Esophagus muscularis mucosa (tissue), 4 donors: ENCODE results near the gene PNP. TPM values are rescaled to one million over a fixed set of nuclear protein-coding genes. Genes with fewer than 3 reads are reported as not detected.
"Not testable (repeated sequence)": the region's sequence is repeated elsewhere in the genome, so short reads cannot be mapped to it uniquely, and the experiment has no call there.

Source experiments
- DNase-seq: peaks from one replicate; pipeline ENCODE4 v3.0.0-alpha.2; 2017; ENCODE audit errors: extremely low spot score
- H3K27ac ChIP-seq, 4 donors: fragments of 200-600 bp; sonication (generic); replicated peaks in 1 of 4; 1 replicate in 3 of 4; 2 replicates in 1 of 4; pipeline ENCODE4 v1.5.1; 2016 to 2019; ENCODE audit warnings: mild to moderate bottlenecking in 1 of 4
- H3K27me3 ChIP-seq, 4 donors: fragments of 200-600 bp; sonication (generic); one replicate each; pipeline versions ENCODE4 v1.5.1 to v1.6.0; 2016 to 2019
- H3K36me3 ChIP-seq, 4 donors: fragments of 200-600 bp; sonication (generic); one replicate each; pipeline ENCODE4 v1.5.1; 2016 to 2019
- H3K4me1 ChIP-seq, 4 donors: fragments of 200-600 bp; sonication (generic); one replicate each; pipeline ENCODE4 v1.5.1; 2016 to 2019
- H3K4me3 ChIP-seq, 4 donors: fragments of 200-600 bp; sonication (generic); 1 replicate in 2 of 4; 2 replicates in 2 of 4; pipeline ENCODE4 v1.5.1; 2016 to 2019; ENCODE audit warnings: mild to moderate bottlenecking in 4 of 4, moderate library complexity in 1 of 4
- H3K9me3 ChIP-seq, 4 donors: fragments of 200-600 bp; sonication (generic); 1 replicate in 3 of 4; 2 replicates in 1 of 4; pipeline ENCODE4 v1.5.1; 2016 to 2019
- CTCF ChIP-seq, 3 experiments: fragments of 200-600 bp in 2 of 3; fragments of 450-650 bp in 1 of 3; sonication (generic) in 2 of 3; IDR thresholded peaks; one replicate each; pipeline ENCODE4 v1.5.1; 2017 to 2019; ENCODE audit warnings: antibody characterized with exemption in 3 of 3, mild to moderate bottlenecking in 2 of 3, moderate library complexity in 1 of 3
- EP300 ChIP-seq: sonication (generic); formaldehyde crosslinking; IDR thresholded peaks from one replicate; pipeline ENCODE4 v1.6.1; 2017; ENCODE audit warnings: antibody characterized with exemption
- POLR2A ChIP-seq: fragments of 450-650 bp; IDR thresholded peaks from one replicate; pipeline ENCODE4 v1.6.1; 2017; ENCODE audit warnings: antibody characterized with exemption, moderate library complexity, mild to moderate bottlenecking, low read depth
- POLR2AphosphoS5 ChIP-seq, 2 donors: sonication (generic); formaldehyde crosslinking; IDR thresholded peaks; one replicate each; pipeline ENCODE4 v1.6.1; 2017; ENCODE audit warnings: antibody characterized with exemption in 2 of 2
- WGBS: methylation state at CpG from one replicate; pipeline ENCODE4 v1.1.5; 2018; 5-methylcytosine and 5-hydroxymethylcytosine counted together
- intact Hi-C: fragments of 100-400 bp; cut with DNase I; formaldehyde crosslinking; loops from one replicate; pipeline ENCODE4 v1.15.1; 2023
- total RNA-seq, 4 donors: library from RNA; depleted of rRNA; stranded (reverse); fragments of >200 nt; gene quantifications; one replicate each; pipeline versions ENCODE4 v1.1.0 to v1.2.1, GENCODE V29; 2016

Gene PNP
- total RNA-seq, 4 donors from 2014 or later: 4.2 to 85.2 (median 14.2) TPM

DNA sequence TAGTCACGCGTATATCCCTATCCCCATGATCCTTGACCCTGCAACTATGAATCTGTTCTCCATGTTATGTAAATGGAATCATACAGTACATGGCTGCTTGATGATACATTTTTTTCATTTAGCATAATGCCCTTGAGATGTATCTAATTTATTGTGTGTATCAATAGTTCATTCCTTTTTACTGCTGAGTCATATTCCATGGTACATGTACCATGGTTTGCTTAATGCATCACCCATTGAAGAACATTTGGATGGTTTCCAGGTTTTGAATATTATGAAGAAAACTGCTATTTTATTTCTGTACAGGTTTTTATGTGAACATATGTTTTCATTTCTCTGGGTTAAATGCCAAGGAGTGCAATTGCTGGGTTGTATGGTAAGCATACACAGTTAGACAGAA lies 32.1 kb downstream of the PNP start:
- TF ChIP-seq POLR2A: no peak
- no peak for TF ChIP-seq POLR2AphosphoS5 (IDR thresholded peaks at IDR 0.05)
- no peak for TF ChIP-seq CTCF (IDR thresholded peaks at IDR 0.05)
- TF ChIP-seq EP300: no peak
- WGBS: 96% methylated on average over 2 of the region's 2 CpGs
- intact Hi-C loops: no loop called here

DNA sequence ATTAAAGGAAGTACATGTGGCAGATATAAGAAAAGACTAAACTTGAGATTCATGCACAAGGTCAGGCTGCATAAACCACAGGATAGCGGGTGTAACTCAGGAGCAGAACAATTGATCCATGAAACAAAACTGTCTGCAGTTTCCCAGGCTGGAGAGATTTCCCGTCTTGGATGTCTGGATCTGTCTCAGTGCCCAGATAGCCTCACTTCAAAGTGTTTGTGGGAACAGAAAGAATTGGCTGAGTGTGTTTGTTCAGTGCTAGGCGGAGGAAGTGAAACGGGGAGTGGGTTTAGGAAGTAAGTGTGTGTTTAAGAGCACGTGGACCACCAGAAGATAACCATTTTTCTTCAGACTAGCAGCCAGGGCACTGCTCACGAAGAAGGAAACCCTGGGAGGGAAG lies 34.7 kb downstream of the PNP start:
- Histone ChIP-seq H3K4me3 (no peak overlapping the region), H3K9me3 (no peaks in the 10 kb centered on the region), H3K4me1 (no peaks in the 10 kb centered on the region), H3K36me3 (no peaks in the 10 kb centered on the region), H3K27ac (no peak overlapping the region), H3K27me3 (no peaks in the 10 kb centered on the region)
- TF ChIP-seq EP300 (no peak), POLR2AphosphoS5 (IDR thresholded peaks at IDR 0.05) (no peak), CTCF (IDR thresholded peaks at IDR 0.05) (no peak), POLR2A (no peak)
- intact Hi-C loops: no loop called here
- DNase-seq: no peak
- 63% methylated on average over 6 of the region's 6 CpGs for WGBS

More for the DNA sequence above, 32.1 kb downstream of the PNP start:
- Histone ChIP-seq H3K9me3 (no peaks in the 10 kb centered on the region), H3K4me1 (no peaks in the 10 kb centered on the region), H3K27ac (no peak overlapping the region), H3K36me3 (no peaks in the 10 kb centered on the region), H3K27me3 (no peaks in the 10 kb centered on the region), H3K4me3 (no peak overlapping the region)
- no peak for DNase-seq

DNA sequence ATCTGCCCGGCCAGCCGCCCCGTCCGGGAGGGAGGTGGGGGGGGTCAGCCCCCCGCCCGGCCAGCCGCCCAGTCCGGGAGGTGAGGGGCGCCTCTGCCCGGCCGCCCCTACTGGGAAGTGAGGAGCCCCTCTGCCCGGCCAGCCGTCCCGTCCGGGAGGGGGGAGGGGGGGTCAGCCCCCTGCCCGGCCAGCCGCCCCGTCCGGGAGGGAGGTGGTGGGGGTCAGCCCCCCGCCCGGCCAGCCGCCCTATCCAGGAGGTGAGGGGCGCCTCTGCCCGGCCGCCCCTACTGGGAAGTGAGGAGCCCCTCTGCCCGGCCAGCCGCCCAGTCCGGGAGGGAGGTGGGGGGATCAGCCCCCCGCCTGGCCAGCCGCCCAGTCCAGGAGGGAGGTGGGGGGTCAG lies 37.1 kb downstream of the PNP start:
- H3K9me3 ChIP-seq, H3K36me3 ChIP-seq, intact Hi-C loops, H3K27ac ChIP-seq, H3K4me1 ChIP-seq, H3K4me3 ChIP-seq, DNase-seq, H3K27me3 ChIP-seq: not testable (repeated sequence)
- WGBS: 96% methylated on average over 14 of the region's 30 CpGs

- H3K9me3 ChIP-seq, H3K36me3 ChIP-seq, intact Hi-C loops, H3K27me3 ChIP-seq, H3K27ac ChIP-seq, H3K4me3 ChIP-seq, H3K4me1 ChIP-seq, DNase-seq: not testable (repeated sequence)
- WGBS: no CpG with 5 or more reads among the region's 30 CpGs
Observed at GRCh38 chr14:20506752-20507151, 37.5 kb downstream of the PNP start.

DNA sequence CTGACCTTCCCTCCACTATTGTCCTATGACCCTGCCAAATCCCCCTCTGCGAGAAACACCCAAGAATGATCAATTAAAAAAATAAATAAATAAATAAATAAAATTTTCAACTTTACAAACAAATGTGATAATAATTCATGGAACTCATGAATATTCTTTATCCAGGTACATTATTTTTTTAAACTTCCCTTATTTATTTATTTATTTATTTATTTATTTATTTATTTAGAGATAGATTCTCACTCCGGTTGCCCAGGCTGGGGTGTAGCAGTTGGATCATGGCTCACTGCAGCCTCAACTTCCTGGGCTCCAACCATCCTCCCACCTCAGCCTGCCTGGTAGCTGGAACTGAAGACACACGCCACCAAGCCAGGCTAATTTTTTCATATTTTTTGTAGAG lies 38.3 kb downstream of the PNP start:
- H3K27ac ChIP-seq, H3K4me1 ChIP-seq, H3K9me3 ChIP-seq, H3K4me3 ChIP-seq, H3K36me3 ChIP-seq, intact Hi-C loops, DNase-seq, H3K27me3 ChIP-seq: not testable (repeated sequence)
- 92% methylated on average over 3 of the region's 3 CpGs for WGBS

DNA sequence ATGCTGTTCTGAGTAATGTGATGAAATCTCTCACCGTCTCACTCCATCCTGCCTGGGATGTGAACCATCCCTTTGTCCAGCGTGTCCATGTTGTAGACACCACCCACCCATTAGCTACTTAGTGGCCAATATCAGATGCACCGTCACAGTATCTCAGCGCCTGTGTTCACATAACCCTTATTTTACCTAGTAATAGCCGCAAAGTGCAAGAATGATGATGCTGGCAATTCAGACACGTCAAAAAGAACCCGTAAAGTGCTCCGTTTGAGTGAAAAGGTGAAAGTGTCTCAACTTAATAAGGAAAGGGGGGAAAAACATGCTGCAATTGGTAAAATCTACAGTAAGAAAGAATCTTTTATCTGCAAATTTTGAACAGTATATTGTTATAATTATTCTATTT lies 39.2 kb downstream of the PNP start:
- no peak for DNase-seq
- H3K9me3 ChIP-seq: no peaks in the 10 kb centered on the region
- H3K27ac ChIP-seq: no peak overlapping the region
- no peak for TF ChIP-seq POLR2A
- no peak for TF ChIP-seq CTCF (IDR thresholded peaks at IDR 0.05)
- TF ChIP-seq EP300: no peak
- TF ChIP-seq POLR2AphosphoS5 (IDR thresholded peaks at IDR 0.05): no peak
- intact Hi-C loops: no loop called here
- no peaks in the 10 kb centered on the region for H3K4me1 ChIP-seq
- no peaks in the 10 kb centered on the region for H3K27me3 ChIP-seq
- no peak overlapping the region for H3K4me3 ChIP-seq
- 87% methylated on average over 8 of the region's 8 CpGs for WGBS
- H3K36me3 ChIP-seq: no peaks in the 10 kb centered on the region
